HEK293 (cell line): ENCODE measurements around the gene SAE1.
A peak's percentile ranks its signal among the peaks of the same experiment; 100 is the strongest.

Experiments
- GLI4 ChIP-seq: fragments of 450-650 bp; formaldehyde crosslinking; IDR thresholded peaks from 2 replicates; pipeline ENCODE4 v1.5.1; 2016; ENCODE audit warnings: missing biosample characterization, missing genetic modification characterization
- GLIS2 ChIP-seq: fragments of 450-650 bp; formaldehyde crosslinking; IDR thresholded peaks from 2 replicates; pipeline ENCODE4 v1.5.1; 2016; ENCODE audit warnings: missing biosample characterization, missing genetic modification characterization
- OSR2 ChIP-seq: fragments of 450-650 bp; formaldehyde crosslinking; IDR thresholded peaks from 2 replicates; pipeline ENCODE4 v1.5.1; 2016; ENCODE audit warnings: missing biosample characterization, missing genetic modification characterization
- PRDM1 ChIP-seq: fragments of 450-650 bp; formaldehyde crosslinking; IDR thresholded peaks from 2 replicates; pipeline ENCODE4; 2016; ENCODE audit warnings: missing biosample characterization, missing genetic modification characterization
- SALL2 ChIP-seq: fragments of 450-650 bp; formaldehyde crosslinking; IDR thresholded peaks from 2 replicates; pipeline ENCODE4 v1.5.0; 2017; ENCODE audit warnings: missing biosample characterization, mild to moderate bottlenecking, missing genetic modification characterization, borderline replicate concordance
- SCRT1 ChIP-seq: fragments of 450-650 bp; formaldehyde crosslinking; IDR thresholded peaks from 2 replicates; pipeline ENCODE4 v1.5.1; 2016; ENCODE audit warnings: missing biosample characterization, missing genetic modification characterization, borderline replicate concordance
- SP3 ChIP-seq: fragments of 450-650 bp; formaldehyde crosslinking; IDR thresholded peaks from 2 replicates; pipeline ENCODE4 v1.5.1; 2016; ENCODE audit warnings: missing biosample characterization, missing genetic modification characterization
- ZBTB8A ChIP-seq: fragments of 450-650 bp; formaldehyde crosslinking; IDR thresholded peaks from 2 replicates; pipeline ENCODE4 v1.5.1; 2016; ENCODE audit warnings: missing biosample characterization, missing genetic modification characterization
- ZFP37 ChIP-seq: fragments of 450-650 bp; formaldehyde crosslinking; IDR thresholded peaks from 2 replicates; pipeline ENCODE4 v1.5.1; 2016; ENCODE audit warnings: missing biosample characterization, missing genetic modification characterization
- ZNF121 ChIP-seq: fragments of 450-650 bp; formaldehyde crosslinking; IDR thresholded peaks from 2 replicates; pipeline ENCODE4 v1.5.1; 2016; ENCODE audit warnings: missing biosample characterization, missing genetic modification characterization
- ZNF140 ChIP-seq: fragments of 450-650 bp; formaldehyde crosslinking; IDR thresholded peaks from 2 replicates; pipeline ENCODE4 v1.5.1; 2016; ENCODE audit warnings: missing biosample characterization, missing genetic modification characterization
- ZNF19 ChIP-seq: fragments of 450-650 bp; formaldehyde crosslinking; IDR thresholded peaks from 2 replicates; pipeline ENCODE4; 2016; ENCODE audit warnings: missing biosample characterization, missing genetic modification characterization, low read depth
- ZNF221 ChIP-seq: fragments of 450-650 bp; formaldehyde crosslinking; IDR thresholded peaks from 2 replicates; pipeline ENCODE4 v1.5.1; 2017; ENCODE audit warnings: missing biosample characterization, missing genetic modification characterization, borderline replicate concordance
- ZNF37A ChIP-seq: fragments of 450-650 bp; IDR thresholded peaks from 2 replicates; pipeline ENCODE4 v1.5.1; 2018; ENCODE audit warnings: missing biosample characterization, missing genetic modification characterization
- ZNF394 ChIP-seq: fragments of 450-650 bp; formaldehyde crosslinking; IDR thresholded peaks from 2 replicates; pipeline ENCODE4 v1.5.1; 2016; ENCODE audit warnings: missing biosample characterization, missing genetic modification characterization, mild to moderate bottlenecking, moderate library complexity, borderline replicate concordance
- ZNF404 ChIP-seq: fragments of 450-650 bp; formaldehyde crosslinking; IDR thresholded peaks from 2 replicates; pipeline ENCODE4 v1.5.1; 2017; ENCODE audit warnings: missing biosample characterization, missing genetic modification characterization
- ZNF423 ChIP-seq: fragments of 450-650 bp; formaldehyde crosslinking; IDR thresholded peaks from 2 replicates; pipeline ENCODE4 v1.5.1; 2016; ENCODE audit warnings: missing biosample characterization, missing genetic modification characterization
- ZNF48 ChIP-seq: fragments of 450-650 bp; formaldehyde crosslinking; IDR thresholded peaks from 2 replicates; pipeline ENCODE4 v1.5.1; 2016; ENCODE audit warnings: missing biosample characterization, missing genetic modification characterization
- ZNF501 ChIP-seq: fragments of 450-650 bp; formaldehyde crosslinking; IDR thresholded peaks from 2 replicates; pipeline ENCODE4 v1.5.1; 2016; ENCODE audit warnings: missing biosample characterization, missing genetic modification characterization
- ZNF514 ChIP-seq: fragments of 450-650 bp; formaldehyde crosslinking; IDR thresholded peaks from 2 replicates; pipeline ENCODE4 v1.5.1; 2016; ENCODE audit warnings: missing biosample characterization, missing genetic modification characterization
- ZNF629 ChIP-seq: fragments of 450-650 bp; formaldehyde crosslinking; IDR thresholded peaks from 2 replicates; pipeline ENCODE4 v1.5.1; 2017; ENCODE audit warnings: missing biosample characterization, missing genetic modification characterization
- ZNF707 ChIP-seq: fragments of 450-650 bp; formaldehyde crosslinking; IDR thresholded peaks from 2 replicates; pipeline ENCODE4 v1.5.1; 2016; ENCODE audit warnings: missing biosample characterization, missing genetic modification characterization
- ZNF747 ChIP-seq: fragments of 450-650 bp; formaldehyde crosslinking; IDR thresholded peaks from 2 replicates; pipeline ENCODE4 v1.5.1; 2016; ENCODE audit warnings: missing biosample characterization, missing genetic modification characterization
- ZNF776 ChIP-seq: fragments of 450-650 bp; formaldehyde crosslinking; IDR thresholded peaks from 2 replicates; pipeline ENCODE4 v1.5.0; 2017; ENCODE audit warnings: missing biosample characterization, missing genetic modification characterization, borderline replicate concordance
- ZNF830 ChIP-seq: fragments of 450-650 bp; IDR thresholded peaks from 2 replicates; pipeline ENCODE4 v1.5.0; 2018; ENCODE audit warnings: missing biosample characterization, missing genetic modification characterization, low read depth, mild to moderate bottlenecking, moderate library complexity
- ZXDB ChIP-seq: fragments of 450-650 bp; formaldehyde crosslinking; IDR thresholded peaks from 2 replicates; pipeline ENCODE4 v1.5.1; 2016; ENCODE audit warnings: missing biosample characterization, missing genetic modification characterization
- TF ChIP-seq, protein P1 (sequence below): fragments of 450-650 bp; IDR thresholded peaks from 2 replicates; pipeline ENCODE4 v1.5.1; 2018; ENCODE audit warnings: missing biosample characterization, missing genetic modification characterization
- TF ChIP-seq, protein P2 (sequence below): fragments of 450-650 bp; formaldehyde crosslinking; conservative IDR thresholded peaks from 2 replicates; pipeline ENCODE4 v1.5.1; 2016; ENCODE audit warnings: low read depth, missing biosample characterization, missing genetic modification characterization
- TF ChIP-seq, protein P3 (sequence below): fragments of 450-650 bp; formaldehyde crosslinking; IDR thresholded peaks from 2 replicates; pipeline ENCODE4 v1.5.1; 2016; ENCODE audit warnings: missing biosample characterization, missing genetic modification characterization
- TF ChIP-seq, protein P4 (sequence below): fragments of 450-650 bp; formaldehyde crosslinking; IDR thresholded peaks from 2 replicates; pipeline ENCODE4 v1.5.1; 2016; ENCODE audit warnings: missing biosample characterization, missing genetic modification characterization

Gene SAE1

DNA sequence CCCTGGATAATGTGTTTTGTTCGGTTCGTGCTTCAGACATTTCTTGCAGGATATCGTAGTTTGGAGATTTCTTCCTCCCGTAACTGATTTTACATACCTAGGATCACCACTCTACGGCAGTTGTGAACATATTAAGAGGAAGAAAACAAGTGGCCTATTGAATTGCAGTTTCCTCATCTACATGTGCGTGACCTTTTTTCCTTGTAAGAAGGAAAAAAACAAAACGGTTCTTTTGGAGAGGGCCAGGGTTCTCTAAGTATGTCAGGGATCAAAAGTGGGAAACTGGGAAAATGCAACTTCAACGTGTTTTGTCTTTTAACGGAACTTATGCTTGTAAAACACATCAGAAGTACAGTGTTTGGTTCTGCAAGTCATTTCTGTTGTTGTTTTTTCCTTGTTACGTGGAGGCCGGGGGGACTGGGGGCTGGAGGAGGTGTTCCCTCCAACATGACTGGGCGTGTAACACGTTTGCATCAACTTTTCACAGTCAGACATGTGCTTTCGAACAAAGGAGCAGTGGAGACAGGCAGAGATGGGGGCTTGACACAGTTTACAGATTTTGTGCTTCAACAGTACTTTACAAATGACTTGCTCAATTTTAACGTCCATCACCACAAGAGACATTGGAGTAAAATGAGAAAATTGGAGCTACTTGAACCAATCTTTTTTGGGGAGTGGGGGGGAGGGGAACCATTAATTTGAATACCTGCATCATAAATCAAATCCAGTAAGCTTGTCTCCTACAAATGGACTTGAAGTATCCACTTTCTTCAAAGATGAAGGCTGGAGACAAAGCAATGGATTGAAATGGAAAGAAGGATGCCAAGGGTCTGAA, 20.9 kb upstream of the SAE1 start (continued):
- no peak for TF ChIP-seq PRDM1 (tag by site-specific recombination)
- no peak for TF ChIP-seq ZFP37 (tag by site-specific recombination)
- 0 out of 2 replicates have a peak, but pooled peaks have one; percentile 14 for TF ChIP-seq ZNF629 (tag by site-specific recombination)
- TF ChIP-seq ZNF501 (tag by site-specific recombination), result no peak
- TF ChIP-seq ZNF140 (tag by site-specific recombination), result no peak
- no peak for TF ChIP-seq ZNF37A (tag by site-specific recombination)
- TF ChIP-seq ZXDB (tag by site-specific recombination), result no peak; the same call in 1 of the 2 replicates
- no peak for TF ChIP-seq ZNF830 (tag by site-specific recombination)
- TF ChIP-seq, protein P1, sequence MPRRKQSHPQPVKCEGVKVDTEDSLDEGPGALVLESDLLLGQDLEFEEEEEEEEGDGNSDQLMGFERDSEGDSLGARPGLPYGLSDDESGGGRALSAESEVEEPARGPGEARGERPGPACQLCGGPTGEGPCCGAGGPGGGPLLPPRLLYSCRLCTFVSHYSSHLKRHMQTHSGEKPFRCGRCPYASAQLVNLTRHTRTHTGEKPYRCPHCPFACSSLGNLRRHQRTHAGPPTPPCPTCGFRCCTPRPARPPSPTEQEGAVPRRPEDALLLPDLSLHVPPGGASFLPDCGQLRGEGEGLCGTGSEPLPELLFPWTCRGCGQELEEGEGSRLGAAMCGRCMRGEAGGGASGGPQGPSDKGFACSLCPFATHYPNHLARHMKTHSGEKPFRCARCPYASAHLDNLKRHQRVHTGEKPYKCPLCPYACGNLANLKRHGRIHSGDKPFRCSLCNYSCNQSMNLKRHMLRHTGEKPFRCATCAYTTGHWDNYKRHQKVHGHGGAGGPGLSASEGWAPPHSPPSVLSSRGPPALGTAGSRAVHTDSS (tag by site-specific recombination), result peak; percentile 43; the same call in 1 of the 2 replicates
- no peak for TF ChIP-seq ZBTB8A (tag by site-specific recombination)
- no peak for TF ChIP-seq GLI4 (tag by site-specific recombination)
- no peak for TF ChIP-seq ZNF48
- no peak for TF ChIP-seq ZNF776 (tag by site-specific recombination)
- no peak for TF ChIP-seq ZNF707 (tag by site-specific recombination)
- no peak for TF ChIP-seq ZNF394
- TF ChIP-seq ZNF404 (tag by site-specific recombination), result no peak
- TF ChIP-seq ZNF121 (tag by site-specific recombination), result no peak
- TF ChIP-seq SP3, result peak; percentile 46
- no peak for TF ChIP-seq ZNF423
- TF ChIP-seq, protein P2, sequence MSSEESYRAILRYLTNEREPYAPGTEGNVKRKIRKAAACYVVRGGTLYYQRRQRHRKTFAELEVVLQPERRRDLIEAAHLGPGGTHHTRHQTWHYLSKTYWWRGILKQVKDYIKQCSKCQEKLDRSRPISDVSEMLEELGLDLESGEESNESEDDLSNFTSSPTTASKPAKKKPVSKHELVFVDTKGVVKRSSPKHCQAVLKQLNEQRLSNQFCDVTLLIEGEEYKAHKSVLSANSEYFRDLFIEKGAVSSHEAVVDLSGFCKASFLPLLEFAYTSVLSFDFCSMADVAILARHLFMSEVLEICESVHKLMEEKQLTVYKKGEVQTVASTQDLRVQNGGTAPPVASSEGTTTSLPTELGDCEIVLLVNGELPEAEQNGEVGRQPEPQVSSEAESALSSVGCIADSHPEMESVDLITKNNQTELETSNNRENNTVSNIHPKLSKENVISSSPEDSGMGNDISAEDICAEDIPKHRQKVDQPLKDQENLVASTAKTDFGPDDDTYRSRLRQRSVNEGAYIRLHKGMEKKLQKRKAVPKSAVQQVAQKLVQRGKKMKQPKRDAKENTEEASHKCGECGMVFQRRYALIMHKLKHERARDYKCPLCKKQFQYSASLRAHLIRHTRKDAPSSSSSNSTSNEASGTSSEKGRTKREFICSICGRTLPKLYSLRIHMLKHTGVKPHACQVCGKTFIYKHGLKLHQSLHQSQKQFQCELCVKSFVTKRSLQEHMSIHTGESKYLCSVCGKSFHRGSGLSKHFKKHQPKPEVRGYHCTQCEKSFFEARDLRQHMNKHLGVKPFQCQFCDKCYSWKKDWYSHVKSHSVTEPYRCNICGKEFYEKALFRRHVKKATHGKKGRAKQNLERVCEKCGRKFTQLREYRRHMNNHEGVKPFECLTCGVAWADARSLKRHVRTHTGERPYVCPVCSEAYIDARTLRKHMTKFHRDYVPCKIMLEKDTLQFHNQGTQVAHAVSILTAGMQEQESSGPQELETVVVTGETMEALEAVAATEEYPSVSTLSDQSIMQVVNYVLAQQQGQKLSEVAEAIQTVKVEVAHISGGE (tag by site-specific recombination), result no peak
- no peak for TF ChIP-seq ZNF514 (tag by site-specific recombination)
- no peak for TF ChIP-seq ZNF747
- TF ChIP-seq, protein P3, sequence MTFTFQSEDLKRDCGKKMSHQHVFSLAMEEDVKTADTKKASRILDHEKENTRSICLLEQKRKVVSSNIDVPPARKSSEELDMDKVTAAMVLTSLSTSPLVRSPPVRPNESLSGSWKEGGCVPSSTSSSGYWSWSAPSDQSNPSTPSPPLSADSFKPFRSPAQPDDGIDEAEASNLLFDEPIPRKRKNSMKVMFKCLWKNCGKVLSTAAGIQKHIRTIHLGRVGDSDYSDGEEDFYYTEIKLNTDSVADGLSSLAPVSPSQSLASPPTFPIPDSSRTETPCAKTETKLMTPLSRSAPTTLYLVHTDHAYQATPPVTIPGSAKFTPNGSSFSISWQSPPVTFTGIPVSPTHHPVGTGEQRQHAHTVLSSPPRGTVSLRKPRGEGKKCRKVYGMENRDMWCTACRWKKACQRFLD (tag by site-specific recombination), result no peak
- no peak for TF ChIP-seq SCRT1 (tag by site-specific recombination)
- TF ChIP-seq GLIS2 (tag by site-specific recombination), result no peak
- no peak for TF ChIP-seq ZNF19 (tag by site-specific recombination)
- no peak for TF ChIP-seq ZNF221
- no peak for TF ChIP-seq SALL2 (tag by site-specific recombination)
- TF ChIP-seq, protein P4, sequence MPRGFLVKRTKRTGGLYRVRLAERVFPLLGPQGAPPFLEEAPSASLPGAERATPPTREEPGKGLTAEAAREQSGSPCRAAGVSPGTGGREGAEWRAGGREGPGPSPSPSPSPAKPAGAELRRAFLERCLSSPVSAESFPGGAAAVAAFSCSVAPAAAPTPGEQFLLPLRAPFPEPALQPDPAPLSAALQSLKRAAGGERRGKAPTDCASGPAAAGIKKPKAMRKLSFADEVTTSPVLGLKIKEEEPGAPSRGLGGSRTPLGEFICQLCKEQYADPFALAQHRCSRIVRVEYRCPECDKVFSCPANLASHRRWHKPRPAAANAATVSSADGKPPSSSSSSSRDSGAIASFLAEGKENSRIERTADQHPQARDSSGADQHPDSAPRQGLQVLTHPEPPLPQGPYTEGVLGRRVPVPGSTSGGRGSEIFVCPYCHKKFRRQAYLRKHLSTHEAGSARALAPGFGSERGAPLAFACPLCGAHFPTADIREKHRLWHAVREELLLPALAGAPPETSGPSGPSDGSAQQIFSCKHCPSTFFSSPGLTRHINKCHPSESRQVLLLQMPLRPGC (tag by site-specific recombination), result no peak
- TF ChIP-seq OSR2 (tag by site-specific recombination), result no peak
